ENCODE measurements around the gene TMEM131.

GRCh38 chr2:98020992-98021713, 25.4 kb upstream of the TMEM131 start:
- TF ChIP-seq CTCF (IDR thresholded peaks at IDR 0.05), result no peak
- TF ChIP-seq POLR2A (IDR thresholded peaks at IDR 0.05), result no peak
